HepG2 (cell line): ENCODE results near the gene TBXA2R. TPM values are rescaled to one million over a fixed set of nuclear protein-coding genes. Genes with fewer than 3 reads are reported as not detected.

Source experiments
- ATAC-seq: fragments of 200-7000 bp; cut with Tn5 transposase; 3 replicates; pipeline ENCODE4 v1.9.1; 2020; ENCODE audit warnings: mild to moderate bottlenecking, moderate library complexity
- BruUV-seq: library from RNA; stranded (reverse); fragments of 400-500 nt; replicated peaks from 2 replicates; lab custom pipeline; 2021; lab: Mats Ljungman, UMichigan
- CTCF ChIA-PET: fragments of 300-600 bp; formaldehyde crosslinking; extraction: SDS; loops from one replicate; lab custom pipeline; 2021; ENCODE audit warnings: low total read pairs, inconsistent platforms, low intra/inter-chr PET ratio; lab: Yijun Ruan, JAX
- POLR2A ChIA-PET: fragments of 350-600 bp; sonication (Branson Sonifier 250); formaldehyde crosslinking; loops from one replicate; lab custom pipeline; 2020; ENCODE audit warnings: antibody characterized with exemption, inconsistent platforms; lab: Yijun Ruan, JAX
- DNase-seq: peaks from one replicate; pipeline ENCODE4 v3.0.0-alpha.2; 2015; ENCODE audit warnings: low spot score
- FAIRE-seq: peaks from 3 replicates; lab custom pipeline; 2011; peaks lifted over from hg19 to GRCh38; lab: Jason Lieb, UNC
- H2AFZ ChIP-seq: one replicate; pipeline ENCODE4 v1.6.1; 2011; ENCODE audit warnings: low read length, inconsistent platforms
- H3K27ac ChIP-seq: fragments of 300-600 bp; 3 replicates; pipeline ENCODE4 v1.8.0; 2011; ENCODE audit warnings: mixed run types, mild to moderate bottlenecking, mixed read lengths, low read length, inconsistent platforms; ENCODE audit not compliant: insufficient read depth; ENCODE audit errors: extremely low read length
- H3K27me3 ChIP-seq, 2 experiments: fragments of 200-600 bp in 1 of 2; 2 replicates in 1 of 2; 3 replicates in 1 of 2; pipeline versions ENCODE4 v1.6.0 to v1.8.0; 2011; ENCODE audit warnings: low read length in 2 of 2, mild to moderate bottlenecking in 2 of 2, moderate library complexity in 2 of 2, inconsistent platforms in 1 of 2; ENCODE audit not compliant: insufficient read depth in 2 of 2, control insufficient read depth in 1 of 2
- H3K36me3 ChIP-seq, 2 experiments: fragments of 200-600 bp in 1 of 2; replicated peaks in 1 of 2; 2 replicates in 1 of 2; 3 replicates in 1 of 2; pipeline versions ENCODE4 v1.5.1 to v1.8.0; 2011; ENCODE audit warnings: low read length in 2 of 2, inconsistent platforms in 1 of 2; ENCODE audit not compliant: insufficient read depth in 2 of 2, control insufficient read depth in 1 of 2
- H3K4me1 ChIP-seq: 2 replicates; pipeline ENCODE4 v1.5.1; 2012; ENCODE audit warnings: low read length, inconsistent platforms; ENCODE audit not compliant: insufficient read depth
- H3K4me2 ChIP-seq: 2 replicates; pipeline ENCODE4 v1.6.0; 2011; ENCODE audit warnings: low read depth, low read length, inconsistent platforms
- H3K4me3 ChIP-seq, 3 experiments: fragments of 200-600 bp in 1 of 3; sonication (generic), shearing (Covaris generic) in 1 of 3; replicated peaks in 1 of 3; 2 replicates each; pipeline ENCODE4 v1.5.1; 2011 to 2016; ENCODE audit warnings: low read length in 3 of 3, inconsistent platforms in 2 of 3, low read depth in 2 of 3, mild to moderate bottlenecking in 2 of 3, control low read depth in 1 of 3, mixed read lengths in 1 of 3; ENCODE audit not compliant: insufficient read depth in 1 of 3
- H3K79me2 ChIP-seq: one replicate; pipeline ENCODE4 v1.6.1; 2011; ENCODE audit warnings: low read length, inconsistent platforms; ENCODE audit not compliant: insufficient read depth
- H3K9ac ChIP-seq: 2 replicates; pipeline ENCODE4 v1.6.0; 2011; ENCODE audit warnings: mild to moderate bottlenecking, low read depth, low read length, inconsistent platforms; ENCODE audit not compliant: insufficient read depth
- H3K9me3 ChIP-seq: 2 replicates; pipeline ENCODE4 v1.5.1; 2012; ENCODE audit warnings: mild to moderate bottlenecking, low read length
- H4K20me1 ChIP-seq: 2 replicates; pipeline ENCODE4 v1.6.0; 2011; ENCODE audit warnings: inconsistent platforms, mild to moderate bottlenecking, low read length, moderate library complexity; ENCODE audit not compliant: insufficient read depth
- FOXK2 ChIP-seq: fragments of 450-650 bp; IDR thresholded peaks from 2 replicates; pipeline ENCODE4 v1.6.1; 2016
- PLRG1 ChIP-seq: fragments of 450-650 bp; conservative IDR thresholded peaks from 2 replicates; pipeline ENCODE4 v1.6.1; 2016
- ZBTB40 ChIP-seq, 2 experiments: fragments of 450-650 bp in 1 of 2; sonication (generic) in 1 of 2; formaldehyde crosslinking in 1 of 2; IDR thresholded peaks; 2 replicates each; pipeline versions ENCODE4 v1.6.1 to v1.8.0; 2016 to 2022; ENCODE audit warnings: antibody characterized with exemption in 1 of 2, mild to moderate bottlenecking in 1 of 2, missing genetic modification reagents in 1 of 2
- ZNF234 ChIP-seq: sonication (generic); formaldehyde crosslinking; conservative IDR thresholded peaks from 2 replicates; pipeline ENCODE4 v1.5.1; 2020; ENCODE audit warnings: mild to moderate bottlenecking, missing genetic modification reagents
- ZNF282 ChIP-seq: fragments of 450-650 bp; IDR thresholded peaks from 2 replicates; pipeline ENCODE4 v1.6.1; 2018; ENCODE audit not compliant: partially characterized antibody
- ZNF501 ChIP-seq: sonication (generic); formaldehyde crosslinking; IDR thresholded peaks from 2 replicates; pipeline ENCODE4 v1.5.1; 2020; ENCODE audit warnings: mild to moderate bottlenecking, moderate library complexity, missing genetic modification reagents
- ZNF646 ChIP-seq: sonication (generic); formaldehyde crosslinking; IDR thresholded peaks from 2 replicates; pipeline ENCODE4 v1.9.0; 2021; ENCODE audit warnings: mild to moderate bottlenecking, missing genetic modification reagents
- WGBS: methylation state at CpG from one replicate; pipeline ENCODE4 v1.1.6; 2017; ENCODE audit warnings: low lambda C conversion rate; 5-methylcytosine and 5-hydroxymethylcytosine counted together
- in situ Hi-C: cut with HindIII; loops from 2 replicates; pipeline ENCODE4 v1.10.0; 2017; ENCODE audit warnings: low pct_unique_long_range_greater_than_20kb; ENCODE audit not compliant: extremely low pct_ligation_motif_present
- intact Hi-C: fragments of 100-400 bp; cut with micrococcal nuclease; formaldehyde crosslinking; loops from one replicate; pipeline ENCODE4 v1.10.0; 2022; ENCODE audit not compliant: unreplicated experiment
- polyA plus RNA-seq, 8 experiments: library from polyadenylated mRNA; depleted of rRNA in 3 of 8; stranded (reverse) in 7 of 8; unstranded in 1 of 8; fragments of >200 nt; fragmentation: Illumina TruSeq in 4 of 8; extraction: Trizol in 4 of 8; gene quantifications; 2 replicates each; pipeline versions ENCODE4 v1.2.1 to v1.2.3, GENCODE V29; 2011 to 2016; ENCODE audit warnings: low read depth in 4 of 8, missing spikeins in 1 of 8, mixed read lengths in 1 of 8; ENCODE audit not compliant: insufficient read depth in 1 of 8
- total RNA-seq, 5 experiments: library from RNA; depleted of rRNA; stranded (reverse); fragments of >200 nt; fragmentation: Illumina TruSeq; extraction: Trizol; gene quantifications; 2 replicates each; pipeline ENCODE4 v1.2.3, GENCODE V29; 2016; ENCODE audit warnings: low read depth in 1 of 5

TBXA2R gene
- total and polyA plus RNA-seq, 2 of the 13 experiments (the other 11 are each of a cell fraction or from before 2014, with no cell fraction given) = 0.09 TPM; not detected in 1

GRCh38 chr19:3605770-3606169, 905 bp downstream of the TBXA2R start (continued):
- TF ChIP-seq ZBTB40 (IDR thresholded peaks at IDR 0.05) (peak; percentile 10; the same call in 1 of the 2 replicates), ZBTB40 (CRISPR knock-in tag; IDR thresholded peaks at IDR 0.05) (no peak), ZNF501 (no peak)

- ChIA-PET CTCF (no interaction called here), POLR2A (no interaction called here)
- FAIRE-seq (no peak), DNase-seq (no peak), ATAC-seq (no peak)
- Histone ChIP-seq H3K4me3 (peak overlapping the region in 1 of 3 experiments; percentile 68; a peak in 1 of 6 replicates), H3K79me2 (no peaks in the 10 kb centered on the region), H3K9ac (no peak overlapping the region), H3K4me1 (peaks cover 48% of the 10 kb centered on the region), H3K36me3 (no peaks in the 10 kb centered on the region), H3K27me3 (peaks cover 0 to 29% of the 10 kb centered on the region in 2 experiments; a peak in 2 of 5 replicates), H2AFZ (no peak overlapping the region), H3K9me3 (no peaks in the 10 kb centered on the region), H3K4me2 (peak overlapping the region; percentile 67), H4K20me1 (no peaks in the 10 kb centered on the region), H3K27ac (no peak overlapping the region)
- in situ Hi-C loops = no loop called here
- intact Hi-C loops = no loop called here
- BruUV-seq = no TSS peak
- 10% methylated on average over 3 of the region's 3 CpGs for WGBS
- peak; percentile 6; the same call in 1 of the 2 replicates for TF ChIP-seq FOXK2
- peak; percentile 33; the same call in 1 of the 2 replicates for TF ChIP-seq ZNF646 (CRISPR knock-in tag)
- TF ChIP-seq PLRG1 = 0 out of 2 replicates have a peak, but pooled peaks have one; percentile 26
- TF ChIP-seq ZNF282 = peak; percentile 14
- TF ChIP-seq ZNF234 = no peak
Observed at GRCh38 chr19:3605361-3605760, 1.3 kb downstream of the TBXA2R start.
